Activated CD4-positive, alpha-beta T cell treated with anti-CD3 and anti-CD28 coated beads, Interleukin-2, amount 10 ng/mL, durations not matched to agents 24 days and 14 days (primary cell): ENCODE results near the gene ANKRD11. TPM values are rescaled to one million over a fixed set of nuclear protein-coding genes. Genes with fewer than 3 reads are reported as not detected.

Source experiments
- DNase-seq: peaks from one replicate; pipeline ENCODE4 v3.0.0; 2022
- H3K27ac Mint-ChIP-seq: one replicate; pipeline ENCODE4 v1.8.0; 2022; ENCODE audit warnings: mild to moderate bottlenecking, mixed read lengths
- H3K27me3 Mint-ChIP-seq: one replicate; pipeline ENCODE4 v1.8.0; 2022; ENCODE audit warnings: mixed read lengths
- H3K36me3 Mint-ChIP-seq: one replicate; pipeline ENCODE4 v1.8.0; 2022; ENCODE audit warnings: low read depth, mild to moderate bottlenecking, mixed read lengths
- H3K4me1 Mint-ChIP-seq: one replicate; pipeline ENCODE4 v1.8.0; 2021; ENCODE audit warnings: mixed read lengths
- H3K4me3 Mint-ChIP-seq: one replicate; pipeline ENCODE4 v1.8.0; 2022; ENCODE audit warnings: mild to moderate bottlenecking, moderate library complexity, mixed read lengths
- H3K9me3 Mint-ChIP-seq: one replicate; pipeline ENCODE4 v1.8.0; 2021; ENCODE audit warnings: mixed read lengths
- intact Hi-C: fragments of 100-400 bp; cut with micrococcal nuclease; formaldehyde crosslinking; loops from one replicate; pipeline ENCODE4 v1.15.1; 2023
- total RNA-seq: library from RNA; stranded (reverse); gene quantifications from 2 replicates; pipeline ENCODE4 v1.2.3, GENCODE V29; 2022

ANKRD11 gene
- total RNA-seq, 1 donor from 2014 or later, result 152 TPM

GRCh38 chr16:89297156-89297874 is 193.0 kb downstream of the ANKRD11 start:
- Mint-ChIP-seq H3K4me1 (peaks cover 33% of the 10 kb centered on the region), H3K36me3 (peaks cover 20% of the 10 kb centered on the region), H3K4me3 (no peak overlapping the region), H3K27ac (peak overlapping the region; percentile 60), H3K9me3 (no peaks in the 10 kb centered on the region), H3K27me3 (no peaks in the 10 kb centered on the region)
- intact Hi-C loops, result no loop called here
- DNase-seq, result no peak

DNA sequence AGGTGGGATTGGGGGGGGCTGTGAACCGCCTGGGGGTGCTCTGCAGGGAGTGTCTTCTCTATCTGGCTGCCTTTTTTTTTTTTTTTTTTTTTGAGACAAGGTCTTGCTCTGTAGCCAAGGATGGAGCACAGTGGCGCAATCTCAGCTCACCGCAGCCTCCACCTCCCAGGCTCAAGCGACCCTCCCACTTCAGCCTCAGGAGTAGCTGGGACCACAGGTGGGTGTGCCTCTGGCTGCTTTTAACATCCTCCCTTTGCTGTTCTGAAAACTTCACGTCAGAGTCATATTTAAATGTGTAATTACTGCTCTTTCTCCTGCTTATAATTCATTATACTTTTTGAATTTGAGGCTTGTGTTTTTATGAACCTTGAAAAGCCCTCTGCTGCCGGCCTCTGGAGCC is 194.4 kb downstream of the ANKRD11 start:
- peaks cover 24% of the 10 kb centered on the region for H3K36me3 Mint-ChIP-seq
- H3K4me3 Mint-ChIP-seq, result no peak overlapping the region
- H3K4me1 Mint-ChIP-seq, result peaks cover 33% of the 10 kb centered on the region
- H3K27ac Mint-ChIP-seq, result peak overlapping the region; percentile 63
- intact Hi-C loops, result no loop called here
- H3K27me3 Mint-ChIP-seq, result no peaks in the 10 kb centered on the region
- DNase-seq, result no peak
- no peaks in the 10 kb centered on the region for H3K9me3 Mint-ChIP-seq

DNA sequence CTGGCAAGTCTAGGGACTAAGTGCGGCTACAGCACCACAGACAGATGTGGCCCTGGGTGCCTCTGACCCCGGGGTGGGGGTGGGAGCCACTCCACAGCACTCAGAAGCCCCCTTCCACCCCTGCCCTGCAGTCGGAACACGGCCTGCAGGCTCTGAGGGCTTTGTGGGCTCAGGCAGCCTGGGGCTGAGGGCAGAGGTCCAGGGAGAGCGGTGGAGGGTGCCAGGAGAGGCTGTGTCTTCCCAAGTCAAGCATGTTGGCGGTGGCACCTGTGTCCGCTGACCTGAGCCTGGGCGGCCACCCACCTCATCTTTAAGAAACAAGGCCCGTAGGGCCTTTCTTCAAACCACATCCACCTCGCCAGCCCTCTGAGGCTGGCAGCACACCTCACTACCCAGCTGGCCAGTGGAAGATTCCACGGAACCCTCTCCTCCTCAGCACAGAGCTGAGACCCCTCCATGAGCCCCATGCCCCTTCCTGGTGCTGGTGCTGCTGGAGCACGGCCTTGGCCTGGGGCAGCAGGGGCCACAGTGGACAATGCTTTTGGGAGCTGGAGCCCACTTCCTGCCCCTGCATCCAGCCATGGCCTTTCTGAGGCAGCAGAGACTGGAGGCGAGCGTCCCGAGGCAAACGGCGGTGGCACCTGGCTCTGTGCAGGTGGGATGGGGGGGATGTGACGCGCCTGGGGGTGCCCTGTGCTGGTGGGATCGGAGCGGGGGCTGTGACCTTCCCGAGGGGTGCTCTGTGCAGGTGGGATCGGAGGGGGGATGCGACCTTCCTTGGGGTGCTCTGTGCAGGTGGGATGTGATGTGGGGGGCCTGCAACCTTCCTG is 195.1 kb downstream of the ANKRD11 start:
- H3K27ac Mint-ChIP-seq, result no peak overlapping the region
- no peaks in the 10 kb centered on the region for H3K9me3 Mint-ChIP-seq
- peaks cover 22% of the 10 kb centered on the region for H3K36me3 Mint-ChIP-seq
- intact Hi-C loops, result no loop called here
- no peak for DNase-seq
- no peak overlapping the region for H3K4me3 Mint-ChIP-seq
- peaks cover 28% of the 10 kb centered on the region for H3K4me1 Mint-ChIP-seq
- no peaks in the 10 kb centered on the region for H3K27me3 Mint-ChIP-seq

DNA sequence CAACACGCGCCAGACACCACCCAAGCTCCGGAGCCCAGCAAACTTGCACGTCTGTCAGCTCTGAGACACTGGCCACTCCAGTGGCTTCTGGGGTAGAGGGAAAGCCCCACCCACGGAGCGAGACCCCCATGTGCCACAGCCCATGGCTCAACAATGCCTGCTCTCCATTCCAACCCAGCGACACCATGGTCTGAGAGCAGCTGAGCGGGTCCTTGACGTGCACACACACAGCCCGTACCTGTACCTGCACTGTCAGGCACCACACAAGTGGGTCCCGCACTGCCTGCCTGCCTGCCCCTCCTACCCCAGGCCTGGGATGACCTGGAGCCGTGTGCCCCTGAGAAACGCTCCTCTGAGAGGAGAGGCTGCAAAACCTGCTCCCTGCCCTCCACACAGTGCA is 195.9 kb downstream of the ANKRD11 start:
- Mint-ChIP-seq H3K9me3 (no peaks in the 10 kb centered on the region), H3K27ac (no peak overlapping the region), H3K4me1 (peaks cover 31% of the 10 kb centered on the region), H3K27me3 (no peaks in the 10 kb centered on the region), H3K36me3 (peaks cover 25% of the 10 kb centered on the region), H3K4me3 (no peak overlapping the region)
- DNase-seq, result no peak
- intact Hi-C loops, result no loop called here

DNA sequence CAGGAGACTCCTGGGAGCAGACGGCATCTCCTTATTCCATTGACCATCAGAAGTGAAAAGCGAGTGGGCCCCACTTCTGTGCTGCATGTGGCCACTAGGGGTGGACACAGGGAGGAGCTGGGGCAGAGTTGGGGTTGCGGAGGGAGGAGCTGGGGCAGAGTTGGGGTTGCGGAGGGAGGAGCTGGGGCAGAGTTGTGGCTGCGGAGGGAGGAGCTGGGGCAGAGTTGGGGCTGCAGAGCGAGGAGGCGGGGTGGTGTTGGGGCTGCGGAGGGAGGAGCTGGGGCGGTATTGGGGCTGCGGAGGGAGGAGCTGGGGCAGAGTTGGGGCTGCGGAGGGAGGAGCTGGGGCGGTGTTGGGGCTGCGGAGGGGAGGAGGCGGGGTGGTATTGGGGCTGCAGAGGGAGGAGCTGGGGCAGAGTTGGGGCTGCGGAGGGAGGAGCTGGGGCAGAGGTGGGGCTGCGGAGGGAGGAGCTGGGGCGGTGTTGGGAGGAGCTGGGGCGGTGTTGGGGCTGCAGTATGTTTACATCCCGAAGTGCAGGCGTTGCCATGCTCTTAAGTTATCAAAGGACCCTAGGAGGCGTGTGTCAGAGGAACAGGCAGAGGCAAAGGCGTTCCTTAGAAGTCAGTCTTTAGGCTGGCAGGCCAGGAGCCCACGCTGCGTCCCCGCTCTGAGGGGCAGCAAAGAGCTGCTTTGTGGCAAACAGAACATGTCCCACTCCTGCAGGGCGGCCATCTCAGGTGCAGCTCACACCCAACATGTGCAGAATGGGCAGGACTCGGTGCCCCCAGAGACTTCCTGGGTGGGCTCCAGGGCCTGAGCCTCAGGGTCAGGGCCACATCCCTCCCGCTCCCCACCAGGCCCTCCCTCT is 196.9 kb downstream of the ANKRD11 start:
- Mint-ChIP-seq H3K27me3 (no peaks in the 10 kb centered on the region), H3K4me3 (no peak overlapping the region), H3K36me3 (peaks cover 23% of the 10 kb centered on the region), H3K4me1 (peaks cover 27% of the 10 kb centered on the region), H3K27ac (peak overlapping the region; percentile 37), H3K9me3 (no peaks in the 10 kb centered on the region)
- no peak for DNase-seq
- intact Hi-C loops, result no loop called here

DNA sequence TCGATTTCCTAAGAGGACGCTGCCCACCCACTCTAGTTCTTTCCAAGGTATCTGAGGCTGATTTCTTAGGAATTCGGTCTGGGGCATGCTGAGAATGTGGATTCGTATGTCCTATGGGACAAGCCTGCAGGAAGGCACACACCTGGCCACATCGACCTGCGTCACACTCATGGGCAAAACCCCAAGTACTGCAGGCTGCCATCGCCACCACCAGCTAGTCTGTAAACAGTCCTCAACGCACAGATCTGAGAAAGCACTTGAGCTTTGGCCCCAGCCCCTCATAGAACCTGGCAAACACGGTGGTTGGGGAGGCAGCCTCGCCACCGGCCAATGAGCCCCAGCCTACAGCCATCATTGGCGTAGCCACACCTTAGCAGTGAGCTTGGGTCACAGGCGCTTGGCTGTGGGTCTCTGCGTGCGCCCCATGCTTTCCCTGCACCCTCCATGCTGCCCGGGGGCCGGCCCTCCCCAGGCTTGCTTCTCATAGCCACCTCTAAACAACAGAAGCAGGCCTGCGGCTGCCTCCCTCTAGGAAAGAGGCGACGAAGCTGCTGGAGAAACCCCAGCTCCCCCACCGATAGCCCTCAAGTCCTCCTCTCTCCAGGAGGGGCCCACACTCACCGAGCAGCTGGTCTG is 197.8 kb downstream of the ANKRD11 start:
- Mint-ChIP-seq H3K36me3 (peaks cover 24% of the 10 kb centered on the region), H3K9me3 (no peaks in the 10 kb centered on the region), H3K27me3 (no peaks in the 10 kb centered on the region), H3K27ac (peak overlapping the region; percentile 66), H3K4me1 (peaks cover 19% of the 10 kb centered on the region), H3K4me3 (no peak overlapping the region)
- no peak for DNase-seq
- intact Hi-C loops, result no loop called here

DNA sequence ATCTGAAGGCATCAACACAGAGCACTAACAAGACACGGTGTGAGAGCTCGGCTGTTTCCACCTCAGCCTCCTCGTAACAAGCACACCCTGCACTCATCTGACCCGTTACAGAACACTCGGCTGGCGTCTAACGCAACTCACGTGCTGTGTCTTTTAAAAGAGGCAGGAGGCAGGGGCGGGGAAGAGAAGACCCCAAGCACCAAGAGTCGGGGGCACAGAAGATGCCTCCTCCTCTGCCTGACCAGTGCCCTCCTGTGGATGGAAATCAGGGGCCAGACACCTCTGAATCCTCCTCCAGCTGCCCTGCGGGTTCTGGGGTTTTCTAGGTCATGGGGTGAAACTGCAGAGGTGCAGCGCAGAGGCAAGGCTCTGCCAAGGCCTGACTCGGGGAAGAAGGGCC is 198.6 kb downstream of the ANKRD11 start:
- Mint-ChIP-seq H3K36me3 (peaks cover 25% of the 10 kb centered on the region), H3K27ac (no peak overlapping the region), H3K4me3 (no peak overlapping the region)

GRCh38 chr16:89291363-89291762 is 199.0 kb downstream of the ANKRD11 start:
- Mint-ChIP-seq H3K36me3 (peaks cover 26% of the 10 kb centered on the region), H3K27me3 (no peaks in the 10 kb centered on the region), H3K4me3 (no peak overlapping the region), H3K9me3 (no peaks in the 10 kb centered on the region), H3K27ac (no peak overlapping the region), H3K4me1 (peaks cover 7% of the 10 kb centered on the region)
- DNase-seq, result no peak
- intact Hi-C loops, result no loop called here

More for the DNA sequence above, 198.6 kb downstream of the ANKRD11 start:
- no peak for DNase-seq
- intact Hi-C loops, result no loop called here
- Mint-ChIP-seq H3K9me3 (no peaks in the 10 kb centered on the region), H3K4me1 (peaks cover 11% of the 10 kb centered on the region), H3K27me3 (no peaks in the 10 kb centered on the region)

- intact Hi-C loops, result no loop called here
- Mint-ChIP-seq H3K4me3 (no peak overlapping the region), H3K4me1 (peaks cover 4% of the 10 kb centered on the region), H3K9me3 (no peaks in the 10 kb centered on the region), H3K36me3 (peaks cover 25% of the 10 kb centered on the region), H3K27me3 (no peaks in the 10 kb centered on the region), H3K27ac (peak overlapping the region; percentile 60)
- no peak for DNase-seq
These were observed 199.5 kb downstream of the ANKRD11 start for GRCh38 chr16:89290887-89291286.

- no peaks in the 10 kb centered on the region for H3K9me3 Mint-ChIP-seq
- H3K4me3 Mint-ChIP-seq, result no peak overlapping the region
- no peak for DNase-seq
- H3K36me3 Mint-ChIP-seq, result peaks cover 25% of the 10 kb centered on the region
- H3K4me1 Mint-ChIP-seq, result peaks cover 4% of the 10 kb centered on the region
- H3K27me3 Mint-ChIP-seq, result no peaks in the 10 kb centered on the region
- intact Hi-C loops, result no loop called here
- H3K27ac Mint-ChIP-seq, result peak overlapping the region; percentile 60
These were observed 199.9 kb downstream of the ANKRD11 start for GRCh38 chr16:89290472-89290871.

DNA sequence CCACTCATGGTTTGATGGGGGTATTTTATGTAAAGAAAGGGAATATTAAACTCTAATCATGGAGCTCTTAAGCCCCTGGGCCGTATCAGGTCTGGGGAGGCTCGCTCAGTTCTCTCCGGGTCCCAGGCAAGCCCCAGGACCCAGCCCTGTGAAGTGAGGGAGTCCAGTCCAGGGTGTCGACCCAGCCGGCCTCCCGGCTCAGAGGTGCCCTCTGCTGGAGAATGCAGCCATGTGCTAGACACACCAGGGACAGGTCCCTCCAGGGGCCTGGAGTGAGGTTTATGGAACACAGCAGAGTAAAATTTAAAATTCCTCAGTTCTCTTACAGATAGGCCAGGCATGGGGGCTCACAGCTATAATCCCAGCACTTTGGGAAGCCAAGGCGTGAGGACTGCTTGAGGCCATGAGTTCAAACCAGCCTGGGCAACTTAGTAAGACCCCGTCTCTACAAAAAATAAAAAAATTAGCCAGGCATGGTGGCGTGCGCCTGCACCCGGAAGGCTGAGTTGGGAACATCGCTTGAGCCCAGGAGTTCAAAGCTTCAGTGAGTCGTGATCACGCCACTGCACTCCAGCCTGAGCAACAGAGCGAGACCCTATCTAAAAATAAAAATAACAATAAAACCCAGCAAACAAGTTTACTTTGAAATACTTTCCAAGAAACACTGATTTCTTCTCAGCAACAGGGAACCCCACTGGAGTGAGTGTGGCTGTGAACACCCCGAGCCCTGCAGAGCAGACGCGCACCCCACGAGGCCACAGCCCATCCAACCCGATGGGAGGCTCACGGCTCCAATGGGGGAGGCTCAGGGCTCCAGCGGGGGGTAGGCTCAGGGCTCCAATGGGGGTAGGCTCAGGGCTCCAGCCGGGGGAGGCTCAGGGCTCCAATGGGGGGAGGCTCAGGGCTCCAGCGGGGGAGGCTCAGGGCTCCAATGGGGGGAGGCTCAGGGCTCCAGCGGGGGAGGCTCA is 200.6 kb downstream of the ANKRD11 start:
- DNase-seq, result peak; percentile 91
- Mint-ChIP-seq H3K27ac (peak overlapping the region; percentile 1), H3K4me1 (peaks cover 4% of the 10 kb centered on the region), H3K27me3 (no peaks in the 10 kb centered on the region), H3K36me3 (peaks cover 25% of the 10 kb centered on the region), H3K4me3 (no peak overlapping the region), H3K9me3 (no peaks in the 10 kb centered on the region)
- intact Hi-C loops, result no loop called here

- intact Hi-C loops, result no loop called here
- no peaks in the 10 kb centered on the region for H3K27me3 Mint-ChIP-seq
- H3K27ac Mint-ChIP-seq, result no peak overlapping the region
- H3K4me3 Mint-ChIP-seq, result no peak overlapping the region
- DNase-seq, result no peak
- H3K4me1 Mint-ChIP-seq, result peaks cover 4% of the 10 kb centered on the region
- H3K9me3 Mint-ChIP-seq, result no peaks in the 10 kb centered on the region
- H3K36me3 Mint-ChIP-seq, result peaks cover 25% of the 10 kb centered on the region
These were observed 201.4 kb downstream of the ANKRD11 start for GRCh38 chr16:89288966-89289365.

GRCh38 chr16:89288577-89288844 is 201.8 kb downstream of the ANKRD11 start:
- H3K36me3 Mint-ChIP-seq, result peaks cover 25% of the 10 kb centered on the region
- H3K9me3 Mint-ChIP-seq, result no peaks in the 10 kb centered on the region
- no peak overlapping the region for H3K4me3 Mint-ChIP-seq
- no peak overlapping the region for H3K27ac Mint-ChIP-seq
- no peak for DNase-seq
- no peaks in the 10 kb centered on the region for H3K27me3 Mint-ChIP-seq
- intact Hi-C loops, result no loop called here
- H3K4me1 Mint-ChIP-seq, result peaks cover 4% of the 10 kb centered on the region
